H1 (cell line): ENCODE results near the gene IFT122. TPM values are rescaled to one million over a fixed set of nuclear protein-coding genes. Genes with fewer than 3 reads are reported as not detected.

Experiments used
- CTCF ChIA-PET: fragments of 300-600 bp; sonication (Branson Sonifier 250); formaldehyde crosslinking; loops from one replicate; lab custom pipeline; 2021; ENCODE audit not compliant: partially characterized antibody; lab: Charles Lee
- POLR2A ChIA-PET: fragments of 300-600 bp; sonication (Branson Sonifier 250); formaldehyde crosslinking; loops from one replicate; lab custom pipeline; 2021; ENCODE audit warnings: inconsistent platforms; ENCODE audit not compliant: partially characterized antibody; lab: Charles Lee
- DNase-seq, 2 experiments: peaks; one replicate each; pipeline versions ENCODE4 v3.0.0 to v3.0.0-alpha.2; 2010 to 2022; ENCODE audit warnings: low spot score in 2 of 2, low read depth in 1 of 2, mixed read lengths in 1 of 2
- FAIRE-seq: peaks from 2 replicates; lab custom pipeline; 2011; peaks lifted over from hg19 to GRCh38; lab: Jason Lieb, UNC
- H2AFZ ChIP-seq: 2 replicates; pipeline ENCODE4 v1.8.1; 2012; ENCODE audit warnings: low read length, inconsistent platforms
- H2AK5ac ChIP-seq: 2 replicates; pipeline ENCODE4 v1.6.1; 2013; ENCODE audit warnings: low read depth, low read length
- H2BK120ac ChIP-seq: replicated peaks from 2 replicates; pipeline ENCODE3; 2013; ENCODE audit warnings: low read depth, low read length, inconsistent platforms
- H2BK12ac ChIP-seq: 2 replicates; pipeline ENCODE4 v1.6.1; 2013; ENCODE audit warnings: low read depth, low read length
- H2BK15ac ChIP-seq: 2 replicates; pipeline ENCODE4 v1.6.1; 2013; ENCODE audit warnings: low read length
- H2BK20ac ChIP-seq: 2 replicates; pipeline ENCODE4 v1.6.1; 2013; ENCODE audit warnings: low read length
- H2BK5ac ChIP-seq: 2 replicates; pipeline ENCODE4 v1.6.1; 2013; ENCODE audit warnings: low read depth, low read length
- H3K14ac ChIP-seq: 2 replicates; pipeline ENCODE4 v1.6.1; 2013; ENCODE audit warnings: inconsistent platforms; ENCODE audit not compliant: insufficient read length
- H3K18ac ChIP-seq: 2 replicates; pipeline ENCODE4 v1.6.1; 2013; ENCODE audit warnings: low read length; ENCODE audit errors: extremely low read depth
- H3K23ac ChIP-seq: 2 replicates; pipeline ENCODE4 v1.6.1; 2013; ENCODE audit warnings: inconsistent platforms; ENCODE audit not compliant: insufficient read length
- H3K23me2 ChIP-seq: 2 replicates; pipeline ENCODE4 v1.6.1; 2013; ENCODE audit warnings: low read depth, low read length
- H3K27ac ChIP-seq: 2 replicates; pipeline ENCODE4 v1.6.1; 2011; ENCODE audit warnings: low read depth, low read length, inconsistent platforms
- H3K27me3 ChIP-seq, 4 experiments: replicated peaks in 1 of 4; 1 replicate in 1 of 4; 2 replicates in 3 of 4; pipeline versions ENCODE4 v1.6.1 to v1.8.1; 2011 to 2013; ENCODE audit warnings: low read length in 3 of 4, mild to moderate bottlenecking in 3 of 4, inconsistent platforms in 2 of 4, mixed read lengths in 2 of 4, moderate library complexity in 1 of 4; ENCODE audit not compliant: control insufficient read depth in 3 of 4, insufficient read depth in 3 of 4; ENCODE audit errors: extremely low read depth in 1 of 4
- H3K36me3 ChIP-seq, 4 experiments: 2 replicates each; pipeline versions ENCODE4 v1.6.1 to v1.8.1; 2011 to 2013; ENCODE audit warnings: mild to moderate bottlenecking in 4 of 4, low read length in 3 of 4, moderate library complexity in 2 of 4, control low read depth in 1 of 4, inconsistent platforms in 1 of 4; ENCODE audit not compliant: insufficient read depth in 4 of 4, control insufficient read depth in 2 of 4
- H3K4ac ChIP-seq: replicated peaks from 2 replicates; pipeline ENCODE3; 2013; ENCODE audit warnings: low read length, low read depth, mixed read lengths, inconsistent platforms; ENCODE audit not compliant: insufficient read length
- H3K4me1 ChIP-seq, 4 experiments: replicated peaks in 1 of 4; 1 replicate in 1 of 4; 2 replicates in 3 of 4; pipeline versions ENCODE4 v1.6.1 to v1.8.1; 2011 to 2013; ENCODE audit warnings: low read length in 3 of 4, inconsistent platforms in 2 of 4, mixed read lengths in 1 of 4; ENCODE audit not compliant: insufficient read depth in 4 of 4, control insufficient read depth in 3 of 4
- H3K4me2 ChIP-seq, 2 experiments: 2 replicates each; pipeline versions ENCODE4 v1.6.1 to v1.8.1; 2011 to 2013; ENCODE audit warnings: low read depth in 2 of 2, low read length in 2 of 2, control low read depth in 1 of 2, inconsistent platforms in 1 of 2, mild to moderate bottlenecking in 1 of 2; ENCODE audit not compliant: insufficient read depth in 1 of 2
- H3K4me3 ChIP-seq, 4 experiments: fragments of 200-600, 300-600 bp in 1 of 4; sonication (generic), shearing (Covaris generic), sonication (Bioruptor Twin) in 1 of 4; 2 replicates each; pipeline versions ENCODE4 v1.5.1 to v1.8.1; 2011 to 2016; ENCODE audit warnings: low read length in 4 of 4, low read depth in 3 of 4, control low read depth in 2 of 4, inconsistent platforms in 2 of 4, mild to moderate bottlenecking in 2 of 4, mixed read lengths in 1 of 4, moderate library complexity in 1 of 4; ENCODE audit not compliant: insufficient read depth in 2 of 4; ENCODE audit errors: extremely low read depth in 1 of 4
- H3K56ac ChIP-seq: replicated peaks from 2 replicates; pipeline ENCODE3; 2013; ENCODE audit warnings: low read depth, mild to moderate bottlenecking, mixed read lengths, low read length, inconsistent platforms; ENCODE audit not compliant: insufficient read length
- H3K79me1 ChIP-seq: 2 replicates; pipeline ENCODE4 v1.6.1; 2013; ENCODE audit warnings: low read depth, low read length, control low read depth
- H3K79me2 ChIP-seq, 2 experiments: 2 replicates each; pipeline versions ENCODE4 v1.6.1 to v1.8.1; 2012 to 2013; ENCODE audit warnings: low read length in 2 of 2, mild to moderate bottlenecking in 2 of 2, inconsistent platforms in 1 of 2; ENCODE audit not compliant: insufficient read depth in 2 of 2, control insufficient read depth in 1 of 2
- H3K9ac ChIP-seq, 4 experiments: replicated peaks in 1 of 4; 1 replicate in 1 of 4; 2 replicates in 3 of 4; pipeline versions ENCODE4 v1.6.1 to v1.8.1; 2011 to 2013; ENCODE audit warnings: low read depth in 3 of 4, low read length in 3 of 4, control low read depth in 2 of 4, mild to moderate bottlenecking in 2 of 4, moderate library complexity in 2 of 4, inconsistent platforms in 1 of 4; ENCODE audit errors: extremely low read depth in 1 of 4
- H3K9me3 ChIP-seq, 2 experiments: 2 replicates each; pipeline versions ENCODE4 v1.6.1 to v1.8.1; 2012 to 2013; ENCODE audit warnings: mild to moderate bottlenecking in 2 of 2, moderate library complexity in 2 of 2, control low read depth in 1 of 2, inconsistent platforms in 1 of 2, low read depth in 1 of 2, low read length in 1 of 2, mixed read lengths in 1 of 2; ENCODE audit not compliant: insufficient read depth in 2 of 2
- H4K20me1 ChIP-seq, 2 experiments: replicated peaks in 1 of 2; 2 replicates each; pipeline versions ENCODE3 to v1.8.1; 2011 to 2013; ENCODE audit warnings: inconsistent platforms in 2 of 2, low read length in 2 of 2, mild to moderate bottlenecking in 1 of 2; ENCODE audit not compliant: insufficient read depth in 2 of 2, control insufficient read depth in 1 of 2
- H4K5ac ChIP-seq: 2 replicates; pipeline ENCODE4 v1.6.1; 2013; ENCODE audit warnings: low read length, low read depth, mixed read lengths, inconsistent platforms; ENCODE audit not compliant: insufficient read length
- H4K8ac ChIP-seq: 2 replicates; pipeline ENCODE4 v1.8.0; 2013; ENCODE audit warnings: mild to moderate bottlenecking, moderate library complexity, low read length, inconsistent platforms; ENCODE audit not compliant: insufficient read depth; ENCODE audit errors: extremely low read depth
- H4K91ac ChIP-seq: replicated peaks from 2 replicates; pipeline ENCODE3; 2013; ENCODE audit warnings: low read length, mixed read lengths, inconsistent platforms; ENCODE audit not compliant: insufficient read length
- BCL11A ChIP-seq, 2 experiments: IDR thresholded peaks; one replicate each; pipeline ENCODE4 v1.6.1; 2011; ENCODE audit warnings: low read depth in 2 of 2, low read length in 2 of 2, mild to moderate bottlenecking in 2 of 2
- SUZ12 ChIP-seq: fragments of 200-600 bp; sonication (generic); IDR thresholded peaks from 2 replicates; pipeline ENCODE4 v1.6.1; 2012; ENCODE audit warnings: mild to moderate bottlenecking, inconsistent platforms, low read length, moderate library complexity, mixed read lengths
- WGBS, 2 experiments: shearing (Covaris generic) in 1 of 2; methylation state at CpG; one replicate each; pipeline versions ENCODE4 v1.1.6 to v1.1.7; 2013 to 2015; ENCODE audit warnings: low lambda C conversion rate in 2 of 2, mixed read lengths in 2 of 2, inconsistent platforms in 1 of 2, low coverage in 1 of 2, missing lambda C conversion rate in 1 of 2; ENCODE audit not compliant: insufficient replicate concordance in 2 of 2, insufficient coverage in 1 of 2, insufficient read length in 1 of 2; ENCODE audit errors: extremely low coverage in 1 of 2, missing lambda C conversion rate in 1 of 2; 5-methylcytosine and 5-hydroxymethylcytosine counted together
- polyA plus RNA-seq, 7 experiments: library from polyadenylated mRNA; depleted of rRNA in 3 of 7; stranded (reverse) in 5 of 7; unstranded in 2 of 7; fragments of >200 nt in 5 of 7; fragments of 200-250 nt in 2 of 7; gene quantifications; 1 replicate in 5 of 7; 2 replicates in 1 of 7; 4 replicates in 1 of 7; pipeline versions ENCODE4 v1.2.1 to v1.2.3, GENCODE V29; 2011 to 2013; ENCODE audit warnings: missing spikeins in 2 of 7, mixed read lengths in 2 of 7
- total RNA-seq: library from RNA; stranded (reverse); fragmentation: NEBNext Ultra II Directional; extraction: Animal tissue kit (Norgen Biotek cat#: 25700); gene quantifications from 2 replicates; pipeline ENCODE4 v1.2.1, GENCODE V29; 2021

IFT122 gene
- total and polyA plus RNA-seq, 2 of the 8 experiments (the other 6 are each of a cell fraction or from before 2014, with no cell fraction given): 23.7 to 25.1 TPM

GRCh38 chr3:129441782-129442181 is 1.8 kb downstream of the IFT122 start:
- no peak overlapping the region for H2BK12ac ChIP-seq
- H2AK5ac ChIP-seq: no peak overlapping the region
- H3K4me2 ChIP-seq: peak overlapping the region; percentile 6 to 68; a peak in 1 of 4 replicates
- no peak for DNase-seq
- H3K23me2 ChIP-seq: peaks cover 1% of the 10 kb centered on the region; the same call in 1 of the 2 replicates
- no peak overlapping the region for H3K9ac ChIP-seq
- ChIA-PET POLR2A (interaction anchor here (2.3 to 4.1 kb wide), 2 partner anchors 12 to 126 kb away, joined by 11 to 61 read pairs; partner anchors contain the start of gene EFCAB12), CTCF (interaction anchor here (0.6 to 1.5 kb wide), 5 partner anchors 9 to 161 kb away, joined by 3 to 4 read pairs (median 3); no protein-coding TSS in a partner anchor)
- peaks cover 0 to 12% (median 9%) of the 10 kb centered on the region in 4 experiments; a peak in 6 of 8 replicates for H3K36me3 ChIP-seq
- no peak overlapping the region for H2BK5ac ChIP-seq
- no peak overlapping the region for H2AFZ ChIP-seq
- no peak overlapping the region for H3K4me3 ChIP-seq
- H3K79me1 ChIP-seq: peaks cover 2% of the 10 kb centered on the region; the same call in 1 of the 2 replicates
- no peak for TF ChIP-seq SUZ12
- no peak for TF ChIP-seq BCL11A (IDR thresholded peaks at IDR 0.05; ENCODE audit: low read depth in 2 of 2, low read length in 2 of 2)
- H3K9me3 ChIP-seq: no peaks in the 10 kb centered on the region
- H3K56ac ChIP-seq: no peak overlapping the region
- H2BK20ac ChIP-seq: no peak overlapping the region
- no peak overlapping the region for H3K23ac ChIP-seq
- H3K14ac ChIP-seq: no peak overlapping the region
- H3K27ac ChIP-seq: no peak overlapping the region
- no peaks in the 10 kb centered on the region for H3K27me3 ChIP-seq
- WGBS, 2 experiments: 77% methylated on average over 4 of the region's 4 CpGs; no CpG with 5 or more reads in 1 of the 2 experiments
- H3K18ac ChIP-seq: no peak overlapping the region
- FAIRE-seq: no peak
- peaks cover 0 to 33% of the 10 kb centered on the region in 2 experiments; a peak in 3 of 4 replicates for H3K79me2 ChIP-seq
- H4K8ac ChIP-seq: no peak overlapping the region
- no peaks in the 10 kb centered on the region for H4K20me1 ChIP-seq
- H2BK120ac ChIP-seq: no peak overlapping the region
- H4K5ac ChIP-seq: no peak overlapping the region
- H4K91ac ChIP-seq: no peak overlapping the region
- no peak overlapping the region for H3K4ac ChIP-seq
- no peak overlapping the region for H2BK15ac ChIP-seq
- peaks cover 0 to 8% (median 4%) of the 10 kb centered on the region in 4 experiments; a peak in 5 of 7 replicates for H3K4me1 ChIP-seq
